IPS-NIHi11 (cell line): ENCODE results near the gene FCRLB.
"Not testable (repeated sequence)": the region's sequence is repeated elsewhere in the genome, so short reads cannot be mapped to it uniquely, and the experiment has no call there.

Experiments used
- DNase-seq: peaks from one replicate; pipeline ENCODE4 v3.0.0; 2012; ENCODE audit warnings: mixed read lengths, low spot score

FCRLB gene

GRCh38 chr1:161720422-161720821, 922 bp upstream of the FCRLB start:
- no peak for DNase-seq

DNA sequence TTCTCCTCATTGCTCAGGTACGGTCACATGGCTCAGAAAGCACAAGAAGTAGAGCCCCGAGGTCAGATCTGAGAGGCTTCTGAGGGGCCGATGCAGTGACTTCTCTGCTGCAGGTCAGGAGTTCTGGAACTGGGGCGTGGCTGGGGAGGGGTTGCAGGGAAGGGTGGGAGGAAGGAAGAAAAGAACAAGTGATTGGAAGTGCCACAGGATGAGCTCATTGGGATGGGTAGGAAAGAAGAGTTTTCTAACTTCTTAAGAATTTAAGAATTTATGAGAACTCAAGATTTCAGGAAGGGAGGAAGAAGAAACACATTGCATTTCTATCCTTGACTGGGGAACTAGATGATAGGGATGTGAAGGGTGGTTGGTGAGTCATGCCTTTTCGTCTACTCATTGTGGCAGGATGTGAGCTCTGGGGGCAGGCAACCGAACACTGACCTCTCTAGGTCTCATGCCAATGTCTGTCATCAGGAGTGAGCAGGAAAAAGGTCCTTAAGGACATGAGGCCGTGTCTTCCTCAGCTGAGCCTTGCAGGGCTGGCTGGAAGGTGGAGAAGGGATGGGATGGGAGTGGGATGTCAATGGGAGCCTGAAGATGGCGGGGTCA, 497 bp downstream of the FCRLB start:
- no peak for DNase-seq

GRCh38 chr1:161722406-161722805, 1.1 kb downstream of the FCRLB start:
- no peak for DNase-seq

DNA sequence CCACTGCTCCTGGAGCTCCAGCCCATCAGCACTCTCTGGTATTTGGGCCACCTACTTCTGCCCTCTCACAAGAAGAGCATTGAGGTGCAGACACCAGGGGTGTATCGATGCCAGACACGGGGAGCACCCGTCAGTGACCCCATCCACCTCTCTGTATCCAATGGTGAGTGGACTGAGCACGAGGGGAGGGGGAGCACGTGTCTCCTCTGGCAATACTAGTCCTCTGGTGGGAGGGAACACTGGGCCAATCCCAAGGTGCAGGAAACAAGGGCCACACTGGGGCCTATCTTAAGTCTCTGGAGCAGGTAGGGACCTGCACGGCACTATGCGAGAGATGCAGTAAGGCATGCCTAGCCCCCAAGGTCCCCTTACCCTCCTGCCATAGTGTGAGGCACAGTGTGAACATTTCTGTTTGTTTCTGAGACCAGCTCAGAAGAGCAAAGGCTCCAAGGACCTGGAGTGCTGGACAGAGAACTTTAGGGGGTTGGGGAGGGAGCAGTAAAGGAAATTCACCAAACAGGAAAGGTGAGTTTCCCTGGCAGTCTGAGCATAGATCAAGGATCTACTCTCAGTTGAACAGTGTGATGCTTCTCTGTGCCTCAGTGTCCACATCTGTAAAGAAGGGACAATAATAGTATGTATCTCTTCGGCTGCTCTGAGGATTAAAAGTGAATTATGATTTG, 2.3 kb downstream of the FCRLB start:
- DNase-seq = peak; percentile 35

- DNase-seq = not testable (repeated sequence)
These were observed 4.0 kb downstream of the FCRLB start for GRCh38 chr1:161725258-161725907.

DNA sequence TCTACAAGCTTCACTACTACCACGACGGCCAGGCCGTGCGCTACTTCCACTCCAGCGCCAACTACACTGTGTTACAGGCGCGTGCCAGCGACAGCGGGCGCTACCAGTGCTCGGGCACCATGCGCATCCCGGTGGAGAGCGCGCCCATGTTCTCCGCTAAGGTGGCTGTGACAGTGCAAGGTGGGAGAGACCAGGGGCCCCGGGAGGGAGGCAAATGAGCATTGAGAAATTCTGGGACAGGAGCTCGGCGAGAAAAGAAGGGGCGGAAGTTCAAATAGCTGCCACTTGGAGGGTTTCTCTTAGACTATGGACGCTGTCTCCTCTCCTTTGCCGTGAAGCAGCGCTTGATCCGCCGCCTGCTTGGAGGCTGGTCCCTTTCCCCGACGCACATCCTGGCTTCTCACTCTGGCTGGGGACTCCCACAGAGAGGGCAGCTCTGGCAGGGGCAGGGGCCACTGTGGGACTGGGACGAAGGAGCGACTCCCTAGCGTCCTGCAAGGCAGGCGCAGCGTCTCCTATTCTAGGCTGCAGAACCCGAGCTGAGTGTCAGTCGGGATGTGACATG, 4.6 kb downstream of the FCRLB start:
- peak; percentile 35 for DNase-seq

GRCh38 chr1:161726473-161727255, 5.3 kb downstream of the FCRLB start:
- DNase-seq = peak; percentile 87

GRCh38 chr1:161727256-161727924, 6.0 kb downstream of the FCRLB start:
- DNase-seq = peak; percentile 28

GRCh38 chr1:161728376-161729226, 7.3 kb downstream of the FCRLB start:
- no peak for DNase-seq

DNA sequence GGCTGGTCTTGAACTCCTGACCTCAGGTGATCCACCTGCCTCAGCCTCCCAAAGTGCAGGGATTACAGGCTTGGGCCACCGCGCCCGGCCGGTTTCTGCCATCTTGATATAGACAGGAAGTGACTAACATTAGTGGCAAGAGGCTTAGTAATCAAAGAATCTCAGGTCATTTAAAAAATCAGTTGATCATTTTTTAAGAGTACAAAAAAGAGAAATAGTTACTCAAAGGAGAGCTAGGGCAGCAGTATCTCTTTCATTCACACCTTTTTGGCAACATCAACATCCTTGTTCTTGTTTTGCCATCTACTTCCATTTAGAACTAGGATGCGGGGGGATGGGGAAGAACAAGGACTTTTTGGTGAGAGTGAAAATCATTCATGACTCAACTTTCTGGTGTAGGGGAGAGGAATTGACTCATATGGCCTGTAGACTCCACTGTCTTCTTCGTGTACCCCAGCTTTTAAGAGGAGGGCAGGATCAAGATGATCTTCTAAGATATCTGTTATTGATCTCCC, 8.8 kb downstream of the FCRLB start:
- DNase-seq = no peak

DNA sequence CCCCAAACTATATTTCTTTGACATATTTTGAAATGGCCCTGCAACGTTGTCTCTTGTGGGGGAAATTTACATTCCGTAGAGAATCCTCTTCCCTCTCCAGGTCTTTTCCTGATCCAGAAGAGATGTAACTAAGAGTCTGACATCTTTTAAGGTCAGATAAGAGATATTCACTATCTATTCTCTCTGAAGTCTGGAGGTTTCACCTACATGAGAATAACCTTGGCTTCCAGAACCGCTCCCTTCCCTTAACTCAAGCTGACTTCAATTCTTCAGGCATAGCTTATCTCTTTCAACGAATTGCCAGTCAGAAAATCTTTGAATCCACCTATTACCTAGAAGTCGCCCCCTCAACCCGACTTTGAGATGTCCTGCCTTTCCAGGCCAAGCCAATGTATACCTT, 9.9 kb downstream of the FCRLB start:
- no peak for DNase-seq

DNA sequence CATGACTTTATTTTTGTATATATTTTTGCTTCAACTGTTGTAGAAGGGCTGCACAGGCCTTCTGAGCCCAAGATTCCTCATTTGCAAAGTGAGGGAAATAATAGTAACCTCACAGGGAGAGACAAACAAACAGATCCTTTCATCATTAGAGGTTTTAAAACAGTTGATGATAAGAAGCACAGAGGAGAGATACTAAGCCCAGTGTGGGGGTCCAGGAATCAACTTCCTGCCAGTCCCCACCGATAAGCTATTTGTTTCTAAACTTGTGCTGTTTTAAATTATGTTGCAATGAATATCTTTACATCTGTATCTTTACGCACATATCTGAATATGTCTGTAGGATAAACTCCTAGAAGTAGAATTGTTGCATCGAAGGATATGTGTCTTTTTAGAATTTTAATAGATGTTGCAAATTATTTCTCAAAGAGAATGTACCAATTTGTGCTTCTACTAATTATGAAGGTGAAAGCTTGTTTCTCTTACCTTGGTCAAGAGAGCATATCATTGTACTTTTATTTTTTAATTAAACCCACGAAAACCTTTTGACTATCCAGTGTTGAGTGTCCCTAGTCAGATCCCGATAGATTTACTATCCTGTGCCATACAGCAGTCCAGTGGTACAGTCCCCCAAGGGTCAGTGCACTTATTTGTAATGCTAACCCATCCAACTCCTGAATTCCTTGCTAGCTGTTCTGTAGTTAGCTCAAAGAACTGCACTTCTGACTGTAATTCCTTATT, 10.8 kb downstream of the FCRLB start:
- no peak for DNase-seq

GRCh38 chr1:161733526-161733925, 12.2 kb downstream of the FCRLB start:
- no peak for DNase-seq

DNA sequence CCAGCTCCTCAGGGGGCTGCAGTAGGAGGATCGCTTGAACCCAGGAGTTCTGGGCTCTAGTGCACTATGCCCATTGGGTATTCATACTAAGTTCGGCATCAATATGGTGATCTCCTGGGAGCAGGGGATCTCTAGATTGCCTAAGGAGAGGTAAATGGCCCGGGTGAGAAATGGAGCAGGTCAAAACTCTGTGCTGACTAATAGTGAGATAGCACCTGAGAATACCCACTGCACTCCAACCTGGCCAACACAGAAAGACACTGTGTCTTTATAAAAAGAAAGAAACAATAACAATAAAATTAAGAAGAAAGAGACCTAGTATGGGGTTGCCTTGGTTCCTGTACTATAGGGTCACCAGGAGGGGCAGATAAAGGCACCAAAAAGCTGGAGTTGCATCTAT, 14.5 kb downstream of the FCRLB start:
- DNase-seq = no peak

- no peak for DNase-seq
These were observed 15.1 kb downstream of the FCRLB start for GRCh38 chr1:161736335-161736969.

DNA sequence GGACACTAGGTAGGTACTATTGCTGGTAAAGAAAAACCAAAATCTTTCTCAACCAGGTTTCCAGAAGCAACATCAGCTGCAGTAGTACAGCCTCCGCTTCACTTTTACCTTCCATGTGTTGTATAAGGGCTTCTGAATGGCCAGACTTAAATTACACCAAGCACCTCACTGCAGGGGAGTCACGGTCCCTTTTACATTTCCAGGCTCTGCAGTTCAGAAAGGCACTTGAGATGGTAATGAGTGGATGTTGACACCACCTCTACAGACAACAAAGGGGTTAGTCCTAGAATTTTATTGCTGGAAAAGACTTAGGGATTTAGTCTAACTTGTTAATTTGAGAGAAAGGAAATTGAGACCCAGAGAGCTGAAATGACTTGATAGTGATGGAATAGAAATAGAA, 16.3 kb downstream of the FCRLB start:
- no peak for DNase-seq

GRCh38 chr1:161738627-161739287, 17.4 kb downstream of the FCRLB start:
- DNase-seq = no peak

- DNase-seq = no peak
These were observed 18.7 kb downstream of the FCRLB start for GRCh38 chr1:161739865-161740566.
